ENCODE measurements around the gene CFB.

CFB gene

DNA sequence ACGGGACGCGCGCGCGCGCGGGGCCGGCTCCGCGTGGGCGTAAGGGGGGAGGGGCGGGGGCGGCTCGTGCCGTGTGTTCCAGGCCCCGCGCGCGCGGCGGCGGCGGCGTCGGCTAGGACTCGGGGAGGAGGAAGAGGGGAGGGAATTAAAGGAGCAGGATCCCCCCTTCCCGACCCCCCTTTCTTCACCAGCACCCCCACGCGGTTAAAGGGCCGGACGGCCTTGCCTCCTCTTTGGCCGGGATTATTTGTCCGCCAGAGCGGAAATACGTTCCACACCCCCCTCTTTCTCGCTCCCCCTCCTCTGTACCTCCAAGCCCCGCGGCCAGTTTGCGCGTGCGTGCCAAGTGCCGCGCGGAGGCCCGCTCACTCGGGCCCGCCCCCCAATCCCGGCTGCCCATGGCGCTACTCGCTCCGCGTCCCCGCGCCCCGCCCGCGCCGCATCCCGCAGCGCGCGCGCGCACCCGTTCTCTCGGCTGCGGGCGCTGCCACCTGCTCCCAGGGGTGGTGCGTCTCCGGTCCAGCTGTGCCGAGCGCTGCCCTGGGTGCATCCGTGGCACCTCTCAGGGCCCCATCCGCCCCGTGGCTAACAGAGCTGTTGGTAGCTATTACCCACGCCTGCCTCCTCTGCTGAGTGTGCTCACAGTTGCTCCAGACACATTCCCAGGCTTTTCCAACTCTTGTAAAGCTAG, 43.8 kb upstream of the CFB start, which contains the start of gene ZBTB12 (continued):
- TF ChIP-seq ZNF433 (tag by site-specific recombination; IDR thresholded peaks at IDR 0.05; ENCODE audit: low read depth): no peak
- TF ChIP-seq ZNF521 (tag by site-specific recombination; IDR thresholded peaks at IDR 0.05): no peak
- peak; percentile 17; the same call in 1 of the 2 replicates for TF ChIP-seq ZBTB8A (tag by site-specific recombination; IDR thresholded peaks at IDR 0.05)
- TF ChIP-seq ZNF211 (tag by site-specific recombination; IDR thresholded peaks at IDR 0.05; ENCODE audit: low read depth): no peak
- peak; percentile 70; the same call in 1 of the 2 replicates for TF ChIP-seq ZBTB7A (tag by site-specific recombination; IDR thresholded peaks at IDR 0.05; ENCODE audit: low read depth)
- peak; percentile 79 for TF ChIP-seq GLIS1 (tag by site-specific recombination; IDR thresholded peaks at IDR 0.05)
- TF ChIP-seq ZNF529 (tag by site-specific recombination; IDR thresholded peaks at IDR 0.05; ENCODE audit: insufficient replicate concordance): no peak
- peak; percentile 62 for TF ChIP-seq SP2 (tag by site-specific recombination; IDR thresholded peaks at IDR 0.05)
- TF ChIP-seq HOXD13 (CRISPR knock-in tag; IDR thresholded peaks at IDR 0.05; ENCODE audit: borderline replicate concordance): 0 out of 2 replicates have a peak, but pooled peaks have one; percentile 42
- TF ChIP-seq ZXDB (tag by site-specific recombination; IDR thresholded peaks at IDR 0.05): peak; percentile 59
- no peak for TF ChIP-seq ZNF792 (tag by site-specific recombination; IDR thresholded peaks at IDR 0.05)
- TF ChIP-seq ZNF623 (tag by site-specific recombination; IDR thresholded peaks at IDR 0.05): no peak
- peak; percentile 90 for TF ChIP-seq ZSCAN30 (tag by site-specific recombination; IDR thresholded peaks at IDR 0.05)
- TF ChIP-seq ZNF501 (tag by site-specific recombination; IDR thresholded peaks at IDR 0.05): peak; percentile 62; the same call in 1 of the 2 replicates
- TF ChIP-seq, protein P1, sequence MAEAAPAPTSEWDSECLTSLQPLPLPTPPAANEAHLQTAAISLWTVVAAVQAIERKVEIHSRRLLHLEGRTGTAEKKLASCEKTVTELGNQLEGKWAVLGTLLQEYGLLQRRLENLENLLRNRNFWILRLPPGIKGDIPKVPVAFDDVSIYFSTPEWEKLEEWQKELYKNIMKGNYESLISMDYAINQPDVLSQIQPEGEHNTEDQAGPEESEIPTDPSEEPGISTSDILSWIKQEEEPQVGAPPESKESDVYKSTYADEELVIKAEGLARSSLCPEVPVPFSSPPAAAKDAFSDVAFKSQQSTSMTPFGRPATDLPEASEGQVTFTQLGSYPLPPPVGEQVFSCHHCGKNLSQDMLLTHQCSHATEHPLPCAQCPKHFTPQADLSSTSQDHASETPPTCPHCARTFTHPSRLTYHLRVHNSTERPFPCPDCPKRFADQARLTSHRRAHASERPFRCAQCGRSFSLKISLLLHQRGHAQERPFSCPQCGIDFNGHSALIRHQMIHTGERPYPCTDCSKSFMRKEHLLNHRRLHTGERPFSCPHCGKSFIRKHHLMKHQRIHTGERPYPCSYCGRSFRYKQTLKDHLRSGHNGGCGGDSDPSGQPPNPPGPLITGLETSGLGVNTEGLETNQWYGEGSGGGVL (tag by site-specific recombination; IDR thresholded peaks at IDR 0.05): peak; percentile 97
- TF ChIP-seq MEIS1 (CRISPR knock-in tag; IDR thresholded peaks at IDR 0.05; ENCODE audit: borderline replicate concordance): no peak
- peak; percentile 32; the same call in 1 of the 2 replicates for TF ChIP-seq ZNF394 (tag by site-specific recombination; IDR thresholded peaks at IDR 0.05; ENCODE audit: borderline replicate concordance)
- no peak for TF ChIP-seq ZNF785 (tag by site-specific recombination; IDR thresholded peaks at IDR 0.05)
- TF ChIP-seq ZNF184 (tag by site-specific recombination; IDR thresholded peaks at IDR 0.05): no peak
- no peak for TF ChIP-seq ZNF626 (tag by site-specific recombination; IDR thresholded peaks at IDR 0.05)
- TF ChIP-seq ZBTB17 (tag by site-specific recombination; IDR thresholded peaks at IDR 0.05): peak; percentile 71
- TF ChIP-seq, protein P2, sequence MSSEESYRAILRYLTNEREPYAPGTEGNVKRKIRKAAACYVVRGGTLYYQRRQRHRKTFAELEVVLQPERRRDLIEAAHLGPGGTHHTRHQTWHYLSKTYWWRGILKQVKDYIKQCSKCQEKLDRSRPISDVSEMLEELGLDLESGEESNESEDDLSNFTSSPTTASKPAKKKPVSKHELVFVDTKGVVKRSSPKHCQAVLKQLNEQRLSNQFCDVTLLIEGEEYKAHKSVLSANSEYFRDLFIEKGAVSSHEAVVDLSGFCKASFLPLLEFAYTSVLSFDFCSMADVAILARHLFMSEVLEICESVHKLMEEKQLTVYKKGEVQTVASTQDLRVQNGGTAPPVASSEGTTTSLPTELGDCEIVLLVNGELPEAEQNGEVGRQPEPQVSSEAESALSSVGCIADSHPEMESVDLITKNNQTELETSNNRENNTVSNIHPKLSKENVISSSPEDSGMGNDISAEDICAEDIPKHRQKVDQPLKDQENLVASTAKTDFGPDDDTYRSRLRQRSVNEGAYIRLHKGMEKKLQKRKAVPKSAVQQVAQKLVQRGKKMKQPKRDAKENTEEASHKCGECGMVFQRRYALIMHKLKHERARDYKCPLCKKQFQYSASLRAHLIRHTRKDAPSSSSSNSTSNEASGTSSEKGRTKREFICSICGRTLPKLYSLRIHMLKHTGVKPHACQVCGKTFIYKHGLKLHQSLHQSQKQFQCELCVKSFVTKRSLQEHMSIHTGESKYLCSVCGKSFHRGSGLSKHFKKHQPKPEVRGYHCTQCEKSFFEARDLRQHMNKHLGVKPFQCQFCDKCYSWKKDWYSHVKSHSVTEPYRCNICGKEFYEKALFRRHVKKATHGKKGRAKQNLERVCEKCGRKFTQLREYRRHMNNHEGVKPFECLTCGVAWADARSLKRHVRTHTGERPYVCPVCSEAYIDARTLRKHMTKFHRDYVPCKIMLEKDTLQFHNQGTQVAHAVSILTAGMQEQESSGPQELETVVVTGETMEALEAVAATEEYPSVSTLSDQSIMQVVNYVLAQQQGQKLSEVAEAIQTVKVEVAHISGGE (tag by site-specific recombination; conservative IDR thresholded peaks at IDR 0.05; ENCODE audit: low read depth): peak; percentile 35; the same call in 1 of the 2 replicates
- no peak for TF ChIP-seq ZNF354C (tag by site-specific recombination; IDR thresholded peaks at IDR 0.05; ENCODE audit: borderline replicate concordance, low read depth)
- no peak for TF ChIP-seq ZNF175 (tag by site-specific recombination; IDR thresholded peaks at IDR 0.05)
- no peak for TF ChIP-seq ZNF571 (tag by site-specific recombination; IDR thresholded peaks at IDR 0.05)
- peak; percentile 75 for TF ChIP-seq ZBTB20 (tag by site-specific recombination; IDR thresholded peaks at IDR 0.05)
- TF ChIP-seq ZNF324 (tag by site-specific recombination; IDR thresholded peaks at IDR 0.05): peak; percentile 69; the same call in 1 of the 2 replicates
- no peak; the same call in 1 of the 2 replicates for TF ChIP-seq ZNF596 (tag by site-specific recombination; IDR thresholded peaks at IDR 0.05)
- TF ChIP-seq ZNF2 (tag by site-specific recombination; IDR thresholded peaks at IDR 0.05): no peak
- TF ChIP-seq SP7 (tag by site-specific recombination; IDR thresholded peaks at IDR 0.05): peak; percentile 59
- TF ChIP-seq, protein P3, sequence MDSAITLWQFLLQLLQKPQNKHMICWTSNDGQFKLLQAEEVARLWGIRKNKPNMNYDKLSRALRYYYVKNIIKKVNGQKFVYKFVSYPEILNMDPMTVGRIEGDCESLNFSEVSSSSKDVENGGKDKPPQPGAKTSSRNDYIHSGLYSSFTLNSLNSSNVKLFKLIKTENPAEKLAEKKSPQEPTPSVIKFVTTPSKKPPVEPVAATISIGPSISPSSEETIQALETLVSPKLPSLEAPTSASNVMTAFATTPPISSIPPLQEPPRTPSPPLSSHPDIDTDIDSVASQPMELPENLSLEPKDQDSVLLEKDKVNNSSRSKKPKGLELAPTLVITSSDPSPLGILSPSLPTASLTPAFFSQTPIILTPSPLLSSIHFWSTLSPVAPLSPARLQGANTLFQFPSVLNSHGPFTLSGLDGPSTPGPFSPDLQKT (IDR thresholded peaks at IDR 0.05; ENCODE audit: borderline replicate concordance, low read depth, low read length): no peak
- no peak for TF ChIP-seq ZNF350 (tag by site-specific recombination; IDR thresholded peaks at IDR 0.05)
- peak; percentile 27; the same call in 1 of the 2 replicates for TF ChIP-seq ZNF558 (tag by site-specific recombination; IDR thresholded peaks at IDR 0.05)
- TF ChIP-seq, protein P4, sequence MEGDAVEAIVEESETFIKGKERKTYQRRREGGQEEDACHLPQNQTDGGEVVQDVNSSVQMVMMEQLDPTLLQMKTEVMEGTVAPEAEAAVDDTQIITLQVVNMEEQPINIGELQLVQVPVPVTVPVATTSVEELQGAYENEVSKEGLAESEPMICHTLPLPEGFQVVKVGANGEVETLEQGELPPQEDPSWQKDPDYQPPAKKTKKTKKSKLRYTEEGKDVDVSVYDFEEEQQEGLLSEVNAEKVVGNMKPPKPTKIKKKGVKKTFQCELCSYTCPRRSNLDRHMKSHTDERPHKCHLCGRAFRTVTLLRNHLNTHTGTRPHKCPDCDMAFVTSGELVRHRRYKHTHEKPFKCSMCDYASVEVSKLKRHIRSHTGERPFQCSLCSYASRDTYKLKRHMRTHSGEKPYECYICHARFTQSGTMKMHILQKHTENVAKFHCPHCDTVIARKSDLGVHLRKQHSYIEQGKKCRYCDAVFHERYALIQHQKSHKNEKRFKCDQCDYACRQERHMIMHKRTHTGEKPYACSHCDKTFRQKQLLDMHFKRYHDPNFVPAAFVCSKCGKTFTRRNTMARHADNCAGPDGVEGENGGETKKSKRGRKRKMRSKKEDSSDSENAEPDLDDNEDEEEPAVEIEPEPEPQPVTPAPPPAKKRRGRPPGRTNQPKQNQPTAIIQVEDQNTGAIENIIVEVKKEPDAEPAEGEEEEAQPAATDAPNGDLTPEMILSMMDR (tag by site-specific recombination; IDR thresholded peaks at IDR 0.05): peak; percentile 57; the same call in 1 of the 2 replicates

All from HEK293 (cell line).